Parathyroid adenoma (tissue), 2 donors: ENCODE data around the gene USP31.

Source experiments
- H2AFZ ChIP-seq: fragments of 300-600 bp; sonication (generic); one replicate; pipeline ENCODE4 v1.7.0; 2017; ENCODE audit warnings: antibody characterized with exemption, mild to moderate bottlenecking
- H3K27ac ChIP-seq: fragments of 300-600 bp; sonication (generic); one replicate; pipeline ENCODE4 v1.7.0; 2017
- H3K27me3 ChIP-seq: fragments of 300-600 bp; sonication (generic); one replicate; pipeline ENCODE4 v1.7.0; 2017; ENCODE audit warnings: low read length; ENCODE audit not compliant: control insufficient read depth, insufficient read depth
- H3K36me3 ChIP-seq: fragments of 300-600 bp; sonication (generic); one replicate; pipeline ENCODE4 v1.7.0; 2017; ENCODE audit warnings: low read length; ENCODE audit not compliant: control insufficient read depth, insufficient read depth
- H3K4me1 ChIP-seq: fragments of 300-600 bp; sonication (generic); one replicate; pipeline ENCODE4 v1.7.0; 2017; ENCODE audit warnings: control low read depth
- H3K4me2 ChIP-seq: fragments of 300-600 bp; sonication (generic); one replicate; pipeline ENCODE4 v1.7.0; 2017; ENCODE audit warnings: low read length
- H3K4me3 ChIP-seq: fragments of 300-600 bp; sonication (generic); one replicate; pipeline ENCODE4 v1.7.0; 2017; ENCODE audit warnings: low read depth, low read length
- H3K79me2 ChIP-seq: fragments of 300-600 bp; sonication (generic); one replicate; pipeline ENCODE4 v1.7.0; 2017; ENCODE audit warnings: control low read depth
- H3K9ac ChIP-seq: fragments of 300-600 bp; sonication (generic); one replicate; pipeline ENCODE4 v1.7.0; 2017; ENCODE audit warnings: mild to moderate bottlenecking
- H3K9me3 ChIP-seq: fragments of 300-600 bp; sonication (generic); one replicate; pipeline ENCODE4 v1.7.0; 2017; ENCODE audit warnings: low read length; ENCODE audit not compliant: control insufficient read depth
- TF ChIP-seq, protein P1 (sequence below): fragments of 300-600 bp; sonication (generic); IDR thresholded peaks from one replicate; pipeline ENCODE4 v1.7.0; 2017; ENCODE audit warnings: antibody characterized with exemption, mild to moderate bottlenecking
- donor health status: primary hyperparathyroidism.

USP31 gene

DNA sequence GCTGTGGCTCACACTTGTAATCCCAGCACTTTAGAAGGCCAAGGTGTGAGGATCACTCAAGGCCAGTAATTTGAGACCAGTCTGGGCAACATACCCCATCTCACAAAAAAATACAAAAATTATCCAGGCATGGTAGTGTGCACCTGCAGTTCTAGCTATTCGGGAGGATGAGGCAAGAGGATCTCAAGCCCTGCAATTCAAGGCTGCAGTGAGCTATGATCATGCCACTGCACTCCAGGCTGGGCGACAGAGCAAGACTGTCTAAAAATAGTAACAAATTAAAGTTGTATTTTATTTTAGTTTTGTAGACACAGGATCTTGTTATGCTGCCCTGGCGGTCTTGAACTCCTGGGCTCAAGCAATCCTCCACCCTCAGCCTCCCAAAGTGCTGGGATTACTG is 18.2 kb downstream of the USP31 start:
- Histone ChIP-seq H3K9me3 (no peaks in the 10 kb centered on the region), H3K4me3 (no peak overlapping the region), H2AFZ (no peak overlapping the region), H3K27ac (no peak overlapping the region), H3K36me3 (no peaks in the 10 kb centered on the region), H3K9ac (no peak overlapping the region), H3K4me2 (no peak overlapping the region), H3K27me3 (no peaks in the 10 kb centered on the region), H3K79me2 (peaks cover 15% of the 10 kb centered on the region), H3K4me1 (peaks cover 14% of the 10 kb centered on the region)
- TF ChIP-seq, protein P1, sequence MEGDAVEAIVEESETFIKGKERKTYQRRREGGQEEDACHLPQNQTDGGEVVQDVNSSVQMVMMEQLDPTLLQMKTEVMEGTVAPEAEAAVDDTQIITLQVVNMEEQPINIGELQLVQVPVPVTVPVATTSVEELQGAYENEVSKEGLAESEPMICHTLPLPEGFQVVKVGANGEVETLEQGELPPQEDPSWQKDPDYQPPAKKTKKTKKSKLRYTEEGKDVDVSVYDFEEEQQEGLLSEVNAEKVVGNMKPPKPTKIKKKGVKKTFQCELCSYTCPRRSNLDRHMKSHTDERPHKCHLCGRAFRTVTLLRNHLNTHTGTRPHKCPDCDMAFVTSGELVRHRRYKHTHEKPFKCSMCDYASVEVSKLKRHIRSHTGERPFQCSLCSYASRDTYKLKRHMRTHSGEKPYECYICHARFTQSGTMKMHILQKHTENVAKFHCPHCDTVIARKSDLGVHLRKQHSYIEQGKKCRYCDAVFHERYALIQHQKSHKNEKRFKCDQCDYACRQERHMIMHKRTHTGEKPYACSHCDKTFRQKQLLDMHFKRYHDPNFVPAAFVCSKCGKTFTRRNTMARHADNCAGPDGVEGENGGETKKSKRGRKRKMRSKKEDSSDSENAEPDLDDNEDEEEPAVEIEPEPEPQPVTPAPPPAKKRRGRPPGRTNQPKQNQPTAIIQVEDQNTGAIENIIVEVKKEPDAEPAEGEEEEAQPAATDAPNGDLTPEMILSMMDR: no peak

DNA sequence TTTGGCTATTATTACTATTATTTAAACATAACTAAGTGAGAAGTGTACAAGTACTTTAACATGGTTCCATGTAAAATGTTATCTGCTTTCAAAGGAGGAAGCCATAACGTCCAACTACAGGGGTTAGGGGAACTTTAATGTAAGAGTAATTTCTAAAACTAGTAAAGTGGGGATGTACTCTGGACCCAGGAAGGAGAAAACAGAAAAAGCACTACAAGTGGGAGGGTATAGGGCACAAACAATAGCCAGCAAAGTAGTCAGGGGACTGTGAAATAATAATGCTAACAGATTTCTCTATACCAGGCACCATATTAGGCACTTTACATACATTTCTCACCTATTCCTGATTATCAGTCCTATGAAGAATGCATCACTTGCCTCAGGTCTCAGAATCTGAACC is 19.6 kb downstream of the USP31 start:
- TF ChIP-seq, protein P1: no peak
- H3K27me3 ChIP-seq: no peaks in the 10 kb centered on the region
- no peak overlapping the region for H2AFZ ChIP-seq
- peaks cover 18% of the 10 kb centered on the region for H3K79me2 ChIP-seq
- H3K4me2 ChIP-seq: no peak overlapping the region
- H3K27ac ChIP-seq: no peak overlapping the region
- H3K4me3 ChIP-seq: no peak overlapping the region
- no peaks in the 10 kb centered on the region for H3K36me3 ChIP-seq
- H3K9ac ChIP-seq: no peak overlapping the region
- no peaks in the 10 kb centered on the region for H3K9me3 ChIP-seq
- H3K4me1 ChIP-seq: peaks cover 14% of the 10 kb centered on the region

- H3K4me1 ChIP-seq: peaks cover 8% of the 10 kb centered on the region
- no peak overlapping the region for H3K9ac ChIP-seq
- no peaks in the 10 kb centered on the region for H3K9me3 ChIP-seq
- H3K27me3 ChIP-seq: no peaks in the 10 kb centered on the region
- peaks cover 24% of the 10 kb centered on the region for H3K79me2 ChIP-seq
- no peaks in the 10 kb centered on the region for H3K36me3 ChIP-seq
- no peak overlapping the region for H2AFZ ChIP-seq
- no peak overlapping the region for H3K4me3 ChIP-seq
- no peak overlapping the region for H3K27ac ChIP-seq
- H3K4me2 ChIP-seq: no peak overlapping the region
- TF ChIP-seq, protein P1: no peak
Observed at GRCh38 chr16:23128056-23128455, 21.2 kb downstream of the USP31 start.

- H2AFZ ChIP-seq: no peak overlapping the region
- H3K9ac ChIP-seq: no peak overlapping the region
- peaks cover 26% of the 10 kb centered on the region for H3K79me2 ChIP-seq
- H3K36me3 ChIP-seq: no peaks in the 10 kb centered on the region
- H3K4me2 ChIP-seq: no peak overlapping the region
- H3K4me3 ChIP-seq: no peak overlapping the region
- H3K27me3 ChIP-seq: no peaks in the 10 kb centered on the region
- no peaks in the 10 kb centered on the region for H3K9me3 ChIP-seq
- H3K27ac ChIP-seq: no peak overlapping the region
- no peaks in the 10 kb centered on the region for H3K4me1 ChIP-seq
- TF ChIP-seq, protein P1: no peak
Observed at GRCh38 chr16:23125277-23125676, 24.0 kb downstream of the USP31 start.

GRCh38 chr16:23124315-23124714 is 24.9 kb downstream of the USP31 start:
- H3K4me1 ChIP-seq: peaks cover 4% of the 10 kb centered on the region
- no peaks in the 10 kb centered on the region for H3K27me3 ChIP-seq
- no peak overlapping the region for H3K4me2 ChIP-seq
- H2AFZ ChIP-seq: no peak overlapping the region
- TF ChIP-seq, protein P1: no peak
- H3K4me3 ChIP-seq: no peak overlapping the region
- H3K27ac ChIP-seq: no peak overlapping the region
- H3K9me3 ChIP-seq: no peaks in the 10 kb centered on the region
- no peak overlapping the region for H3K9ac ChIP-seq
- H3K36me3 ChIP-seq: no peaks in the 10 kb centered on the region
- H3K79me2 ChIP-seq: peaks cover 26% of the 10 kb centered on the region
